Keratinocyte (primary cell): ENCODE results near the gene FOXK2. TPM values are rescaled to one million over a fixed set of nuclear protein-coding genes. Genes with fewer than 3 reads are reported as not detected.
"Not testable (repeated sequence)": the region's sequence is repeated elsewhere in the genome, so short reads cannot be mapped to it uniquely, and the experiment has no call there.

ENCODE experiments used
- DNase-seq: peaks from one replicate; pipeline ENCODE4 v3.0.0-alpha.2; 2011; ENCODE audit warnings: low read depth, missing footprints, low spot score
- FAIRE-seq: peaks from 2 replicates; lab custom pipeline; 2011; peaks lifted over from hg19 to GRCh38; lab: Jason Lieb, UNC
- H2AFZ ChIP-seq: 2 replicates; pipeline ENCODE4 v1.6.0; 2012; ENCODE audit warnings: low read length, control low read depth, inconsistent platforms; ENCODE audit not compliant: control insufficient read depth
- H3K27ac ChIP-seq: 2 replicates; pipeline ENCODE4 v1.5.1; 2011; ENCODE audit warnings: low read length; ENCODE audit not compliant: control insufficient read depth, insufficient read depth
- H3K27me3 ChIP-seq: 3 replicates; pipeline ENCODE4 v1.6.0; 2011; ENCODE audit warnings: low read length; ENCODE audit not compliant: control insufficient read depth, insufficient read depth; ENCODE audit errors: extremely low read depth
- H3K36me3 ChIP-seq, 2 experiments: 2 replicates in 1 of 2; 3 replicates in 1 of 2; pipeline ENCODE4 v1.5.1; 2011; ENCODE audit warnings: low read length in 2 of 2, mild to moderate bottlenecking in 1 of 2; ENCODE audit not compliant: control insufficient read depth in 2 of 2, insufficient read depth in 2 of 2; ENCODE audit errors: extremely low read depth in 1 of 2
- H3K4me1 ChIP-seq: 3 replicates; pipeline ENCODE4 v1.5.1; 2011; ENCODE audit warnings: low read length; ENCODE audit not compliant: control insufficient read depth, insufficient read depth; ENCODE audit errors: extremely low read depth
- H3K4me2 ChIP-seq: 3 replicates; pipeline ENCODE4 v1.6.0; 2011; ENCODE audit warnings: low read depth, low read length; ENCODE audit not compliant: control insufficient read depth, insufficient read depth; ENCODE audit errors: extremely low read depth
- H3K4me3 ChIP-seq, 3 experiments: fragments of 200-600 bp in 1 of 3; sonication (generic) in 1 of 3; 2 replicates in 2 of 3; 3 replicates in 1 of 3; pipeline ENCODE4 v1.5.1; 2011 to 2016; ENCODE audit warnings: low read length in 3 of 3, mild to moderate bottlenecking in 3 of 3, control low read depth in 2 of 3, inconsistent platforms in 1 of 3, low read depth in 1 of 3, mixed read lengths in 1 of 3, mixed run types in 1 of 3, moderate library complexity in 1 of 3; ENCODE audit not compliant: control insufficient read depth in 2 of 3, insufficient read depth in 2 of 3; ENCODE audit errors: extremely low read depth in 1 of 3
- H3K79me2 ChIP-seq: 2 replicates; pipeline ENCODE4 v1.6.0; 2012; ENCODE audit warnings: low read length; ENCODE audit not compliant: control insufficient read depth, insufficient read depth
- H3K9ac ChIP-seq: 3 replicates; pipeline ENCODE4 v1.6.0; 2011; ENCODE audit warnings: low read length; ENCODE audit not compliant: control insufficient read depth, insufficient read depth; ENCODE audit errors: extremely low read depth
- H3K9me1 ChIP-seq: 3 replicates; pipeline ENCODE4 v1.6.0; 2011; ENCODE audit warnings: low read length; ENCODE audit not compliant: control insufficient read depth, insufficient read depth; ENCODE audit errors: extremely low read depth
- H3K9me3 ChIP-seq: 2 replicates; pipeline ENCODE4 v1.5.1; 2012; ENCODE audit warnings: low read depth, low read length; ENCODE audit not compliant: control insufficient read depth
- H4K20me1 ChIP-seq: 3 replicates; pipeline ENCODE4 v1.6.0; 2011; ENCODE audit warnings: low read length; ENCODE audit not compliant: control insufficient read depth, insufficient read depth; ENCODE audit errors: extremely low read depth
- EZH2 ChIP-seq: IDR thresholded peaks from one replicate; pipeline ENCODE4 v1.6.1; 2012; ENCODE audit warnings: inconsistent platforms, mild to moderate bottlenecking, low read length, moderate library complexity
- dilution Hi-C: fragments of 300-500 bp; cut with MboI; formaldehyde crosslinking; loops from one replicate; pipeline ENCODE4 v1.7.0; 2020; ENCODE audit warnings: low sequenced_read_pairs; ENCODE audit not compliant: extremely low pct_ligation_motif_present
- polyA plus RNA-seq, 5 experiments: library from polyadenylated mRNA; depleted of rRNA in 3 of 5; stranded (reverse) in 3 of 5; stranded (forward) in 1 of 5; unstranded in 1 of 5; fragments of >200 nt; gene quantifications; 1 replicate in 1 of 5; 2 replicates in 3 of 5; 3 replicates in 1 of 5; pipeline versions ENCODE4 v1.2.1 to v1.2.3, GENCODE V29; 2011 to 2012; ENCODE audit warnings: missing spikeins in 2 of 5, low read depth in 1 of 5, low replicate concordance in 1 of 5
- TF ChIP-seq, protein P1 (sequence below), 3 experiments: IDR thresholded peaks in 1 of 3; conservative IDR thresholded peaks in 1 of 3; optimal IDR thresholded peaks in 1 of 3; 2 replicates in 2 of 3; 3 replicates in 1 of 3; pipeline versions ENCODE3 to v1.5.1; 2011; ENCODE audit warnings: low read length in 3 of 3, mild to moderate bottlenecking in 3 of 3, moderate library complexity in 2 of 3, control low read depth in 1 of 3, inconsistent platforms in 1 of 3; ENCODE audit not compliant: insufficient read depth in 2 of 3; ENCODE audit errors: extremely low read depth in 1 of 3

FOXK2 gene
- polyA plus RNA-seq, 1 donor (not counting 4 experiments of a cell fraction or from before 2014, with no cell fraction given): 43.9 TPM

DNA sequence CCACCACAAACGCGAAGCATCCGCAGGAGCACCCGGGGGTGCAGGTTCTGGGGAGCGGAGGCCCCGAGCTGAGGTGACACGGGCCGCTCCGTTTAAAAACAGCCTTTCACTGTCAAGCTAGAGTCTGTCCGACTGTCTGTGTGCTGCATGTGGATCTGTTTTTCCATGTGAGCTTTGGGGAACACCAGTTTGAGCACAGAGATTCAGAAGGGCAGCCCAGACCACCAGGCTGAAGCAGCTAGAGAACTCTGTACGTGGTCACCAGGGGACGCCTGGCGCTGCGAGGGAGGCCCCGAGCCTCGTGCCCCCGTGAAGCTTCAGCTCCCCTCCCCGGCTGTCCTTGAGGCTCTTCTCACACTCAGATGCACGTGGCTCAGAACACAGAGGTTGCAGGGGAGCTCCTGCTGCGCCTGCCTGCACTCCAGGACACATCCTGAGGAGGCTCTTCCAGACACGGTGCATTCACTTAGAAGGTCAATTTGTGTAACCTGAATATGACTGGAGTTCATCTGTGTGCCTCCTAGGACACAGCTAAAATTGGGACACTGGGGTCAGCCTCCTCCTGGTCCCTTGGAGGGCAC, 15.7 kb upstream of the FOXK2 start:
- no peaks in the 10 kb centered on the region for H3K79me2 ChIP-seq
- H3K36me3 ChIP-seq: no peaks in the 10 kb centered on the region
- no peak overlapping the region for H3K4me2 ChIP-seq
- H3K9ac ChIP-seq: no peak overlapping the region
- H3K9me3 ChIP-seq: no peaks in the 10 kb centered on the region
- DNase-seq (no peak), FAIRE-seq (no peak)
- H2AFZ ChIP-seq: no peak overlapping the region
- peaks cover 5% of the 10 kb centered on the region for H3K4me1 ChIP-seq
- no peak overlapping the region for H3K4me3 ChIP-seq
- no peaks in the 10 kb centered on the region for H4K20me1 ChIP-seq
- dilution Hi-C loops: no loop called here
- H3K27me3 ChIP-seq: no peaks in the 10 kb centered on the region
- TF ChIP-seq, protein P1, sequence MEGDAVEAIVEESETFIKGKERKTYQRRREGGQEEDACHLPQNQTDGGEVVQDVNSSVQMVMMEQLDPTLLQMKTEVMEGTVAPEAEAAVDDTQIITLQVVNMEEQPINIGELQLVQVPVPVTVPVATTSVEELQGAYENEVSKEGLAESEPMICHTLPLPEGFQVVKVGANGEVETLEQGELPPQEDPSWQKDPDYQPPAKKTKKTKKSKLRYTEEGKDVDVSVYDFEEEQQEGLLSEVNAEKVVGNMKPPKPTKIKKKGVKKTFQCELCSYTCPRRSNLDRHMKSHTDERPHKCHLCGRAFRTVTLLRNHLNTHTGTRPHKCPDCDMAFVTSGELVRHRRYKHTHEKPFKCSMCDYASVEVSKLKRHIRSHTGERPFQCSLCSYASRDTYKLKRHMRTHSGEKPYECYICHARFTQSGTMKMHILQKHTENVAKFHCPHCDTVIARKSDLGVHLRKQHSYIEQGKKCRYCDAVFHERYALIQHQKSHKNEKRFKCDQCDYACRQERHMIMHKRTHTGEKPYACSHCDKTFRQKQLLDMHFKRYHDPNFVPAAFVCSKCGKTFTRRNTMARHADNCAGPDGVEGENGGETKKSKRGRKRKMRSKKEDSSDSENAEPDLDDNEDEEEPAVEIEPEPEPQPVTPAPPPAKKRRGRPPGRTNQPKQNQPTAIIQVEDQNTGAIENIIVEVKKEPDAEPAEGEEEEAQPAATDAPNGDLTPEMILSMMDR (optimal IDR thresholded peaks at IDR 0.05 in 1 of 3, IDR thresholded peaks at IDR 0.05 in 1 of 3, conservative IDR thresholded peaks at IDR 0.05 in 1 of 3; ENCODE audit: extremely low read depth in 1 of 3, insufficient read depth in 2 of 3, low read length in 3 of 3): no peak
- TF ChIP-seq EZH2: no peak
- H3K9me1 ChIP-seq: no peaks in the 10 kb centered on the region
- H3K27ac ChIP-seq: no peak overlapping the region

DNA sequence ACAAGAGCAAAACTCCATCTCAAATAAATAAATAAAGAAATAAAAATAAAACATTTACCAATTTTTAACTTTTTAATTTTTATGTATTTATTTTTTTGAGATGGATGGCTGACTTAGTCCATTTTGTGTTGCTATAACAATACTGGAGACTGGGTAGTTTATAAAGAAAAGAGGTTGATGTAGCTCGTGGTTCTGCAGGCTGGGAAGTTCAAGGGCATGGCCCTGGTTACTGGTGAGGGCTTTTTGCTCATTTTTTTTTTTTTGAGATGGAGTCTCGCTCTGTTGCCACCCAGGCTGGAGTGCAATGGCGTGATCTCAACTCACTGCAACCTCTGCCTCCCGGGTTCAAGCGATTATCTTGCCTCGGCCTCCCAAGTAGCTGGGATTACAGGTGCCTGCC, 14.2 kb upstream of the FOXK2 start:
- Histone ChIP-seq H3K9ac (no peak overlapping the region), H2AFZ (no peak overlapping the region), H3K27ac (no peak overlapping the region), H3K9me3 (no peaks in the 10 kb centered on the region), H3K79me2 (no peaks in the 10 kb centered on the region), H3K4me3 (no peak overlapping the region), H3K9me1 (no peaks in the 10 kb centered on the region), H3K27me3 (no peaks in the 10 kb centered on the region), H3K4me2 (no peak overlapping the region), H3K36me3 (no peaks in the 10 kb centered on the region), H4K20me1 (no peaks in the 10 kb centered on the region), H3K4me1 (peaks cover 5% of the 10 kb centered on the region)
- FAIRE-seq (no peak), DNase-seq (no peak)
- dilution Hi-C loops: no loop called here
- no peak for TF ChIP-seq EZH2
- TF ChIP-seq, protein P1 (optimal IDR thresholded peaks at IDR 0.05 in 1 of 3, IDR thresholded peaks at IDR 0.05 in 1 of 3, conservative IDR thresholded peaks at IDR 0.05 in 1 of 3; ENCODE audit: extremely low read depth in 1 of 3, insufficient read depth in 2 of 3, low read length in 3 of 3): no peak

DNA sequence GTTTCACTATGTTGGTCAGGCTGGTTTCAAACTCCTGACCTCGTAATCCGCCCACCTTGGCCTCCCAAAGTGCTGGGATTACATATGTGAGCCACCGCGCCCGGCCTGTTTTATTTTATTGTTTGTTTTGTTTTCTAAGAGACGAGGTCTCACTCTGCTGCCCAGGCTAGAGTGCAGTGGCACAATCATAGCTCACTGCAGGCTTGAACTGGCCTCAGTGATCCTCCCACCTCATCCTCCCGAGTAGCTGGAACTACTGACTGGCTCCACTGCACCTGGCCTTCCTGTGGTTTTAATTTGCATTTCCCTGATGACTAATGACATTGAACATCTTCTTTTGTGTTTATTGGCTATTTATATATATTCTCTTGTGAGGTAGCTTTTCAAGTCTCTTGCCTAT, 13.1 kb upstream of the FOXK2 start:
- H3K9ac ChIP-seq, H3K4me2 ChIP-seq, H3K79me2 ChIP-seq, H3K4me1 ChIP-seq, H3K27ac ChIP-seq, H3K9me1 ChIP-seq, H3K4me3 ChIP-seq, H3K36me3 ChIP-seq, H3K9me3 ChIP-seq, H3K27me3 ChIP-seq, DNase-seq, H4K20me1 ChIP-seq, H2AFZ ChIP-seq, dilution Hi-C loops: not testable (repeated sequence)
- peak; percentile 82 for FAIRE-seq
